ENCODE measurements around the gene FKBP5. TPM values are rescaled to one million over a fixed set of nuclear protein-coding genes. Genes with fewer than 3 reads are reported as not detected.
"Not testable (repeated sequence)": the region's sequence is repeated elsewhere in the genome, so short reads cannot be mapped to it uniquely, and the experiment has no call there.

Gene FKBP5
- polyA plus RNA-seq, 1 donor, result 9.4 TPM

DNA sequence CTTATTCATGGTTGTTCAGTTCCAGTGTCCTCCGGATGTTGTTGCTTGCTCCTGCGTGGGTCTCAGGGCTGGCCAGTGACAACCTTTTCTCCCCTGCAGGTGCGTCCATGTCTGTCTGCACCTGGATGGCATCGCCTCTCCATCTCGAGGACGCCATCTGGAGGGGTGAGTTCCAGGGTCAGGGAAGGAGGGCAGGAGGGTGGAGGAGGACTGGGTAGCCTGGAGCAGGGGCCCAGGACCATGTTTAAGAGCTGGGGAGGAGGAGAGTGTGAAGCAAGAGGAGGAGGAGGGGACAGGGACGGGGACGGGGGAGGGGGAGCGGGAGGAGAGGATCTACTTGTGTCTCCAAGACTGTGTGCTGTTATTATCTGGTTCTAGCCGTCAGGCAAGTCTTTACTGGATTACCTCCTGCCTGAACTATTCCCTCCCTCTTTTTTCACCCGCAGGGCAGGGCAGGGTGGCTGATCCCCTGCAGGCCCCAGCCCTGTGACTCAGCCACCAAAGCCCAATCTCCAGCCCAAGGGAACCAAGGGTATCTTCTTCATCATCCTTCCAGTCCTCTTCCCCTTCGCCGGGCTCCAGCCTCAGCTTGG is 143.8 kb downstream of the FKBP5 start:
- no peak overlapping the region for H3K27ac ChIP-seq (ENCODE audit: low read length)
- no peaks in the 10 kb centered on the region for H3K9me3 ChIP-seq (ENCODE audit: control insufficient read depth, low read depth, low read length)
- H3K36me3 ChIP-seq (ENCODE audit: control insufficient read depth, insufficient read depth, low read length), result no peaks in the 10 kb centered on the region
- WGBS (ENCODE audit: insufficient coverage, low lambda C conversion rate), result no CpG with 5 or more reads among the region's 13 CpGs
- H3K4me1 ChIP-seq (ENCODE audit: control insufficient read depth, insufficient read depth, low read length), result no peaks in the 10 kb centered on the region
- H3K27me3 ChIP-seq (ENCODE audit: control insufficient read depth, insufficient read depth, low read length), result peaks cover 2% of the 10 kb centered on the region
- no peak for DNase-seq
- H3K4me3 ChIP-seq (ENCODE audit: low read length), result no peak overlapping the region

DNA sequence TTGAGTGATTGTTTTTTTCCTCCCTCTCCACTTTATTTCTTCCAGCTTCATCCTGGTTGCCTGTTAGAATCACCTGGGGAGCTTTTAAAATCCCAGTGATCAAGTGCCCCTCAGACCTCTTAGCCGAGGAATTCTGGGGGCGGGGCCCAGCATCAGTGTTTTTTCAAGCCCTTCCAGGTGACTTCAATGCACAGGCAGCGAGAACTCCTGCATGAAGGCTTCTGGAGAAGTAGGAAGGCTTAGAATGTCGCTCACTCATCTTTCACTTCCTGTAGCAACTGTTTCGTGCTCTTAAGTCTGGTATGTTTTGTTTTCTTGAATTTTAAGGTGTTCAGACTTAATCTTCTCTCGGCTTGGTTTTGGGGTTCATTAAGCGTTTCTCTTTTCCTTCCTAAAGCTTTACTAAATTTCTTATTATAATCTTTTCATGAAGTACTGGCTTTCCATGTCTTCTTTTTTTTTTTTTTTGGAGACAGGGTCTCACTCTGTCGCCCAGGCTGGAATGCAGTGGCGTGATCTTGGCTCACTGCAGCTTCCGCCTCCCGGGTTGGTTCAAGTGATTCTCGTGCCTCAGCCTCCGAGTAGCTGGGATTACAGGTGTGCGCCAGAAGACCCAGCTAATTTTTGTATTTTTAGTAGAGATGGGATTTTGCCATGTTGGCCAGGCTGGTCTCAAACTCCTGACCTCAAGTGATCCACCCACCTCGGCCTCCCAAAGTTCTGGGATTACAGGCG is 145.1 kb downstream of the FKBP5 start:
- Histone ChIP-seq H3K9me3 (ENCODE audit: control insufficient read depth, low read depth, low read length) (no peaks in the 10 kb centered on the region), H3K36me3 (ENCODE audit: control insufficient read depth, insufficient read depth, low read length) (no peaks in the 10 kb centered on the region), H3K4me1 (ENCODE audit: control insufficient read depth, insufficient read depth, low read length) (no peaks in the 10 kb centered on the region), H3K27me3 (ENCODE audit: control insufficient read depth, insufficient read depth, low read length) (peaks cover 2% of the 10 kb centered on the region), H3K4me3 (ENCODE audit: low read length) (no peak overlapping the region), H3K27ac (ENCODE audit: low read length) (no peak overlapping the region)
- no peak for DNase-seq
- WGBS (ENCODE audit: insufficient coverage, low lambda C conversion rate), result 100% methylated on average over 2 of the region's 16 CpGs

DNA sequence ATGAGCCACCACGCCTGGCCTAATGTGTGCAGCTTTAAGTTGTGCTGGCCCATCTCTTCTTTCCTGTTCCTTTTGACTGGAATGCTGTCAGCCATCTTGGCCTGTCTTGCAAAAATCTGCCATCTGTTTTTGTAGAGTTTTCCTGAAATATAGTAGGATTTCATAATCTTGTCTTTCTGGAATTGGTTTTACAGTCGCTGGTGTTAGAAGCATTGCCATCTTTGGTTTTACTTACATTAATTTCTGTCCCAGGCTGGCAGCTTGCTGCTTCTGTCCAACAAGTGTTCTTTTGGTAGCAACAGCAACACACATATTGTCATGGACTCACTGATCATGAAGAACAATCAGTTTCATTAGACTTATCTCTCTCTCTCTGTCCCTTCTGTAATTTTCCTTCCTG is 146.9 kb downstream of the FKBP5 start:
- 100% methylated on average over 1 of the region's 2 CpGs for WGBS (ENCODE audit: insufficient coverage, low lambda C conversion rate)
- Histone ChIP-seq H3K4me3 (ENCODE audit: low read length) (no peak overlapping the region), H3K27me3 (ENCODE audit: control insufficient read depth, insufficient read depth, low read length) (no peaks in the 10 kb centered on the region), H3K36me3 (ENCODE audit: control insufficient read depth, insufficient read depth, low read length) (no peaks in the 10 kb centered on the region), H3K27ac (ENCODE audit: low read length) (no peak overlapping the region), H3K9me3 (ENCODE audit: control insufficient read depth, low read depth, low read length) (no peaks in the 10 kb centered on the region), H3K4me1 (ENCODE audit: control insufficient read depth, insufficient read depth, low read length) (no peaks in the 10 kb centered on the region)
- DNase-seq, result no peak

DNA sequence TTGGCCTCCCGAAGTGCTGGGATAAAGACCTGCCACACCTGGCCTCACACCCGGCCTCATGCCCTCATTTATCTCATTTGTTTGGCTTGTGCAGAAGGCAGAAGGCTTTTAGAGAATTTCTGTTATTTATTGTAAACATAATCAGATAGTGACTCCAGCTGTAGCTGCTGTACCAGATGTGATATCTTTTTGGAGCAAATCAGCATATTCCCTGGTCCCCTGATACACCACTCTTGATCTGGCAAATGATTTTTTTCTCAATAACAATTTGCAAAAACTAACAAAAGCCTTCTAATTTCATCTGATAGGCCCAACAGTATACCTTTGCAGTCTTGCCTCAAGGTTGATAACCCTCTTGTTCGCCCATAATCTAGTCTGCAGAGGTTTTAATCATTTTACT is 149.5 kb downstream of the FKBP5 start:
- no peak overlapping the region for H3K27ac ChIP-seq (ENCODE audit: low read length)
- H3K4me1 ChIP-seq (ENCODE audit: control insufficient read depth, insufficient read depth, low read length), result no peaks in the 10 kb centered on the region
- H3K27me3 ChIP-seq (ENCODE audit: control insufficient read depth, insufficient read depth, low read length), result no peaks in the 10 kb centered on the region
- H3K9me3 ChIP-seq (ENCODE audit: control insufficient read depth, low read depth, low read length), result no peaks in the 10 kb centered on the region
- WGBS (ENCODE audit: insufficient coverage, low lambda C conversion rate), result no CpG with 5 or more reads among the region's 3 CpGs
- H3K4me3 ChIP-seq (ENCODE audit: low read length), result no peak overlapping the region
- H3K36me3 ChIP-seq (ENCODE audit: control insufficient read depth, insufficient read depth, low read length), result no peaks in the 10 kb centered on the region
- DNase-seq, result no peak

DNA sequence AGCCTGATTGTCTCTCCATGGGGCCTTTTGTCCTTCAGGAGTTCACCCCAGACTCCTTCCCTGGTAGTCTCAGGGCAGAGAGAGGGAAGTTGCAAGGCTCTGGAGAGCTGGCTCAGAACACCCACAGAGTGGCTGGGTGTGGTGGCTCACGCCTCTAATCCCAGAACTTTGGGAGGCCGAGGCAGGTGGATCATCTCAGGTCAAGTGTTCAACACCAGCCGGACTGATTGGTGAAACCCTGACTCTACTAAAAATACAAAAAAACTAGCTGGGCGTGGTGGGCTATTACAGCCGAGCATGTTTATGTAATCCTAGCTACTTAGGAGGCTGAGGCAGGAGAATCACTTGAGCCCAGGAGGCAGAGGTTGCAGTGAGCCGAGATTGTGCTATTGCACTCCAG is 152.9 kb downstream of the FKBP5 start:
- H3K4me3 ChIP-seq (ENCODE audit: low read length); H3K9me3 ChIP-seq (ENCODE audit: control insufficient read depth, low read depth, low read length); H3K4me1 ChIP-seq (ENCODE audit: control insufficient read depth, insufficient read depth, low read length); DNase-seq; H3K36me3 ChIP-seq (ENCODE audit: control insufficient read depth, insufficient read depth, low read length); H3K27ac ChIP-seq (ENCODE audit: low read length); H3K27me3 ChIP-seq (ENCODE audit: control insufficient read depth, insufficient read depth, low read length): not testable (repeated sequence)
- no CpG with 5 or more reads among the region's 6 CpGs for WGBS (ENCODE audit: insufficient coverage, low lambda C conversion rate)

DNA sequence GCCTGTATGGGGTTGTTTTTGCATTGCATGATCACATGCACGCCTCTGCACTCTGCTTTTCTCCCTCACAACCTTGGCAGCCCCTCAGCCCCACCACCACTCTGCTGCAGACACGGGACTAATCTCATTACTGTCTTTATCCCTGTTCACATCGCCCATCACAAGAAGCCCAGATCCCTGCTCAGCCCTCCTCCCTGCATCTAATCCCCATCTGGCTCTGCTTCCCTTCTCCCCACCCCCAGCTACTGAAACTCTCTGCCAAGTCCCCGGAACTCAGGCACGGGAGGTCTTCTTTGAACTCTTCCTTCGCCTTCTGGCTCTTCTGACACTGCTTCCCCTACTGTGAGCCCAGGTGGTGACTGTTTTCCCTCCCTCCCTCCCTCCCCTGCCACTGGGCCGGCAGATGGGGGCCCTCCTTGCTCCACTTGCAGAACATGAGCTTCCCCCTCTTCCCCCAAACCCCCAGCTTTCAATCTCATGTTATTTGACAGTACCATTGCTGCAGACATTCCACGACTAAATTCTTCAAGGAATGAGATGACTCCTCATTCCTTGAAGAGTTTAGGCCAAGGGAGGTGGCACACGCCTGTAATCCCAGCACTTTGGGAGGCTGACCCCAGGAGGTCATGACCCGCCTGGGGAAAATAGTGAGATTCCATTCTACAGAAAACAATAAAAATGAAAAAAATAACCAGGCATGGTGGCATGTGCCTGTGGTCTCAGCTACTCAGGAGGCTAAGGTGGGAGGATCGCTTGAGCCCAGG is 154.1 kb downstream of the FKBP5 start:
- H3K27ac ChIP-seq (ENCODE audit: low read length), result no peak overlapping the region
- 100% methylated on average over 1 of the region's 11 CpGs for WGBS (ENCODE audit: insufficient coverage, low lambda C conversion rate)
- peak; percentile 12 to 28 for DNase-seq

DNA sequence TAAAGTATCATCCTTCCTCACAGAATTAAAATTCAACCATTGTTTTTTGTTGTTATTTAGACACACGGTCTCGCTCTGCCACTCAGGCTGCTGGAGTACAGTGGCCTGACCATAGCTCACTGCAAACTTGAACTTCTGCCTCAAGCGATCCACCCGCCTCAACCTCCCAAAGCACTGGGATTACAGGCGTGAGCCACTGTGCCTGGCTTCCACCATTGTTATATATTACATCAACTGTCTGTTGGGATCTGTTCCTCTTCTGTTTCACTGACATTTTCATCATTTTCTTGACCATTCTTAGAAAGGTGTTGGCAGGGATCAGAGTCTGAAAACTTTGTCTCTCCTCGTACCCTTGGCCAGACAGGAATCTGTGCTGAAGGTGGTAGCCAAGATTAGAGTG is 154.7 kb downstream of the FKBP5 start:
- no peak for DNase-seq
- no peaks in the 10 kb centered on the region for H3K4me1 ChIP-seq (ENCODE audit: control insufficient read depth, insufficient read depth, low read length)
- no peak overlapping the region for H3K4me3 ChIP-seq (ENCODE audit: low read length)
- H3K27me3 ChIP-seq (ENCODE audit: control insufficient read depth, insufficient read depth, low read length), result no peaks in the 10 kb centered on the region
- H3K27ac ChIP-seq (ENCODE audit: low read length), result no peak overlapping the region
- H3K36me3 ChIP-seq (ENCODE audit: control insufficient read depth, insufficient read depth, low read length), result no peaks in the 10 kb centered on the region
- 60% methylated on average over 1 of the region's 6 CpGs for WGBS (ENCODE audit: insufficient coverage, low lambda C conversion rate)
- no peaks in the 10 kb centered on the region for H3K9me3 ChIP-seq (ENCODE audit: control insufficient read depth, low read depth, low read length)

More for the DNA sequence above, 154.1 kb downstream of the FKBP5 start:
- H3K27me3 ChIP-seq (ENCODE audit: control insufficient read depth, insufficient read depth, low read length), result no peaks in the 10 kb centered on the region
- H3K36me3 ChIP-seq (ENCODE audit: control insufficient read depth, insufficient read depth, low read length), result no peaks in the 10 kb centered on the region
- no peak overlapping the region for H3K4me3 ChIP-seq (ENCODE audit: low read length)
- no peaks in the 10 kb centered on the region for H3K4me1 ChIP-seq (ENCODE audit: control insufficient read depth, insufficient read depth, low read length)
- no peaks in the 10 kb centered on the region for H3K9me3 ChIP-seq (ENCODE audit: control insufficient read depth, low read depth, low read length)

DNA sequence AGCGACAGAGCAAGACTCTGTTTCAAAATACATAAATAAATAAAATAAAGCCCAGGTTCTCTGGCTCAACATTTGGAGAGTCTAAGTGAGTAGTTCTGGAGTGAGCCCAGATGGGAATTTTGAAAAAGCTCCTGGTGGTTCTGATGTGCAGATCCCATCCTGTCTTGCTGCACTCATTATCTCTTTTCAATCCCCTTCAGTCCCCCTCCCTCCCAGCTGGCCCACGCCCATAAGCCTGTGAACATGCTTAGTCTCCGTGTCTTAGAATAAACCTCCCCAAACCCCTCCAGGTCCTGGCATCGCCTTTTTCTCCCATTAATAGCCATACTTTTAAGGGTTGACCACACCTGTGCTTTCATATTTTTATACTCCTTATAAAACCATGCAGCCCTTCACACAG is 156.6 kb downstream of the FKBP5 start:
- 80% methylated on average over 1 of the region's 4 CpGs for WGBS (ENCODE audit: insufficient coverage, low lambda C conversion rate)
- Histone ChIP-seq H3K27ac (ENCODE audit: low read length) (no peak overlapping the region), H3K4me3 (ENCODE audit: low read length) (no peak overlapping the region), H3K4me1 (ENCODE audit: control insufficient read depth, insufficient read depth, low read length) (no peaks in the 10 kb centered on the region), H3K9me3 (ENCODE audit: control insufficient read depth, low read depth, low read length) (no peaks in the 10 kb centered on the region), H3K27me3 (ENCODE audit: control insufficient read depth, insufficient read depth, low read length) (no peaks in the 10 kb centered on the region), H3K36me3 (ENCODE audit: control insufficient read depth, insufficient read depth, low read length) (no peaks in the 10 kb centered on the region)
- no peak for DNase-seq

DNA sequence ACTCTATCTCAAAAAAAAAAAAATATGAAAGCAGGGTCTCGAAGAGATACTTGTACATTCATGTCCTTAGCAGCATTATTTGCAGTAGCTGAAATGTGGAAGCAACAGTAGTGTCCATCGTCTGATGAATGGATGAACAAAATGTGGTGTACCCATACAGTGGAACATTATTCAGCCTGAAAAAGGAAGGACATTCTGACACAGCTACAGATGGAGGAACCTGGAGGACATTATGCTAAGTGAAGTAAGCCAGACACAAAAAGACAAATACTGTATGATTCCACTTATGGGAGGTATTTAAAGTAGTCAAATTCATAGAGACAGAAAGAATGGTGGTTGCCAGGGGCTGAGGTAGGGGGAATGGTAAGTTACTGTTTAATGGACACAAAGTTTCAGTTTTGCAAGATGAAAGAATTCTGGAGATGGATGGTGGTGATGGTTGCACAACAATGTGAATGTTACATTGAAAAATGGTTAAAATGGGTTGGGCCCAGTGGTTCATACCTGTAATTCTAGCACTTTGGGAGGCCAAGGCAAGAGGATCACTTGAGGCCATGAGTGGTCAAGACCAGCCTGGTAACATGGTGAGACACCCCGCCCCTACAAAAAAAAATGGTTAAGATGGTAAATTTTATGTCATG is 164.2 kb downstream of the FKBP5 start:
- Histone ChIP-seq H3K27ac (ENCODE audit: low read length) (no peak overlapping the region), H3K4me1 (ENCODE audit: control insufficient read depth, insufficient read depth, low read length) (no peaks in the 10 kb centered on the region), H3K9me3 (ENCODE audit: control insufficient read depth, low read depth, low read length) (no peaks in the 10 kb centered on the region), H3K36me3 (ENCODE audit: control insufficient read depth, insufficient read depth, low read length) (no peaks in the 10 kb centered on the region), H3K4me3 (ENCODE audit: low read length) (no peak overlapping the region), H3K27me3 (ENCODE audit: control insufficient read depth, insufficient read depth, low read length) (no peaks in the 10 kb centered on the region)
- no peak for DNase-seq
- no CpG with 5 or more reads among the region's 3 CpGs for WGBS (ENCODE audit: insufficient coverage, low lambda C conversion rate)
